ENCODE measurements around the gene ABCA13.
A peak's percentile ranks its signal among the peaks of the same experiment; 100 is the strongest.

Gene ABCA13

GRCh38 chr7:48250441-48250951 lies 79.2 kb downstream of the ABCA13 start:
- no peak for DNase-seq

GRCh38 chr7:48251766-48252165 lies 80.5 kb downstream of the ABCA13 start:
- no peak for DNase-seq

- DNase-seq = no peak
Measured at GRCh38 chr7:48252995-48253394, 81.7 kb downstream of the ABCA13 start.

- no peak for DNase-seq
Measured at GRCh38 chr7:48255046-48255445, 83.8 kb downstream of the ABCA13 start.

GRCh38 chr7:48259463-48260280 lies 88.4 kb downstream of the ABCA13 start:
- DNase-seq = no peak

- DNase-seq = no peak
Measured at GRCh38 chr7:48261696-48262095, 90.4 kb downstream of the ABCA13 start.

GRCh38 chr7:48262606-48263310 lies 91.5 kb downstream of the ABCA13 start:
- no peak for DNase-seq

GRCh38 chr7:48263311-48263650 lies 92.0 kb downstream of the ABCA13 start:
- DNase-seq = no peak

GRCh38 chr7:48269066-48269465 lies 97.8 kb downstream of the ABCA13 start:
- no peak for DNase-seq

GRCh38 chr7:48274662-48275061 lies 103.4 kb downstream of the ABCA13 start:
- no peak for DNase-seq

GRCh38 chr7:48279420-48279819 lies 108.2 kb downstream of the ABCA13 start:
- no peak for DNase-seq

GRCh38 chr7:48280100-48280499 lies 108.8 kb downstream of the ABCA13 start:
- no peak for DNase-seq

GRCh38 chr7:48285373-48285772 lies 114.1 kb downstream of the ABCA13 start:
- DNase-seq = no peak

GRCh38 chr7:48286836-48287235 lies 115.6 kb downstream of the ABCA13 start:
- DNase-seq = no peak

GRCh38 chr7:48289656-48290055 lies 118.4 kb downstream of the ABCA13 start:
- DNase-seq = no peak

- DNase-seq = no peak
Measured at GRCh38 chr7:48292949-48293348, 121.7 kb downstream of the ABCA13 start.

- DNase-seq = no peak
Measured at GRCh38 chr7:48295296-48295971, 124.2 kb downstream of the ABCA13 start.

- no peak for DNase-seq
Measured at GRCh38 chr7:48296966-48297365, 125.7 kb downstream of the ABCA13 start.

GRCh38 chr7:48298779-48299178 lies 127.5 kb downstream of the ABCA13 start:
- DNase-seq = no peak

- DNase-seq = peak; percentile 66
Measured at GRCh38 chr7:48299580-48300169, 128.4 kb downstream of the ABCA13 start.

GRCh38 chr7:48300301-48300700 lies 129.0 kb downstream of the ABCA13 start:
- no peak for DNase-seq

- no peak for DNase-seq
Measured at GRCh38 chr7:48301201-48301600, 129.9 kb downstream of the ABCA13 start.

- no peak for DNase-seq
Measured at GRCh38 chr7:48304641-48305040, 133.4 kb downstream of the ABCA13 start.

Data from NCI-H1105 treated with DMSO at 0.1 percent for 48 hours (cell line).